NB4 (cell line): ENCODE measurements around the gene ADGRB3.

Source experiments
- DNase-seq: peaks from one replicate; pipeline ENCODE4 v3.0.0; 2010; ENCODE audit warnings: low read depth
- H3K4me3 ChIP-seq: one replicate; pipeline ENCODE4 v1.5.1; 2011; ENCODE audit warnings: mild to moderate bottlenecking, low read depth, low read length, moderate library complexity
- MAX ChIP-seq: IDR thresholded peaks from 2 replicates; pipeline ENCODE4 v1.6.1; 2011; ENCODE audit warnings: low read depth, low read length
- MYC ChIP-seq: IDR thresholded peaks from 2 replicates; pipeline ENCODE4 v1.6.1; 2011; ENCODE audit warnings: low read depth, low read length
- POLR2A ChIP-seq: IDR thresholded peaks from 2 replicates; pipeline ENCODE4 v1.6.1; 2011; ENCODE audit warnings: mild to moderate bottlenecking; ENCODE audit not compliant: insufficient read length; ENCODE audit errors: extremely low read depth
- TF ChIP-seq, protein P1 (sequence below): IDR thresholded peaks from one replicate; pipeline ENCODE4 v1.5.1; 2012; ENCODE audit warnings: low read depth, low read length

Gene ADGRB3

DNA sequence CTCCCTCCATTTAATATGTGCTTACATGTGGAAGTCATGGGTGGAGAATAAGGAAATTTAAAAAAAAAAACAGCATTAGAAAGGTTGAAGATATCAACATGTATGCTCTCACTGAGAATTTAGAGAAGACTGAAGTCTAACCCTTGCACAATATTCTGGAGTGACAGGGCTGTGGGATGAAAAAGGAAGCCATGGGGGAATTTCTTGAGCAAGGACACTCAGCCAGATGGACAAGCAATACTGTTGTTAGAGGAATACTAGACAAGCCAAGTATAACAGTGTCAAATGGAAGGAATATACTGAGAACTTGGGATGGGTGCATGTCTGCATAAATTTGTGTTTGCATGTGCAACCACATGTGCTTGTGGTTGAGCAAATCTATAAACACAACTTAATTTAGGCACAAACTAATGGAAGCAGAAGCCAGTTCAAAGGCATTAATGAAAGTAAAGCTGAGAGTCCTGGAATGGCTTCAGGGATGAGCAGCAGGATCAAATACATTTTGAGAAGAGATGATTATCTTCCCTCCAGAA, 119.7 kb downstream of the ADGRB3 start:
- TF ChIP-seq MYC (no peak), MAX (no peak), POLR2A (no peak)
- TF ChIP-seq, protein P1, sequence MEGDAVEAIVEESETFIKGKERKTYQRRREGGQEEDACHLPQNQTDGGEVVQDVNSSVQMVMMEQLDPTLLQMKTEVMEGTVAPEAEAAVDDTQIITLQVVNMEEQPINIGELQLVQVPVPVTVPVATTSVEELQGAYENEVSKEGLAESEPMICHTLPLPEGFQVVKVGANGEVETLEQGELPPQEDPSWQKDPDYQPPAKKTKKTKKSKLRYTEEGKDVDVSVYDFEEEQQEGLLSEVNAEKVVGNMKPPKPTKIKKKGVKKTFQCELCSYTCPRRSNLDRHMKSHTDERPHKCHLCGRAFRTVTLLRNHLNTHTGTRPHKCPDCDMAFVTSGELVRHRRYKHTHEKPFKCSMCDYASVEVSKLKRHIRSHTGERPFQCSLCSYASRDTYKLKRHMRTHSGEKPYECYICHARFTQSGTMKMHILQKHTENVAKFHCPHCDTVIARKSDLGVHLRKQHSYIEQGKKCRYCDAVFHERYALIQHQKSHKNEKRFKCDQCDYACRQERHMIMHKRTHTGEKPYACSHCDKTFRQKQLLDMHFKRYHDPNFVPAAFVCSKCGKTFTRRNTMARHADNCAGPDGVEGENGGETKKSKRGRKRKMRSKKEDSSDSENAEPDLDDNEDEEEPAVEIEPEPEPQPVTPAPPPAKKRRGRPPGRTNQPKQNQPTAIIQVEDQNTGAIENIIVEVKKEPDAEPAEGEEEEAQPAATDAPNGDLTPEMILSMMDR = no peak
- H3K4me3 ChIP-seq = no peak overlapping the region
- DNase-seq = no peak

GRCh38 chr6:68756454-68757375, 121.6 kb downstream of the ADGRB3 start:
- DNase-seq = no peak
- H3K4me3 ChIP-seq = no peak overlapping the region
- TF ChIP-seq, protein P1 = no peak
- TF ChIP-seq MAX (no peak), POLR2A (no peak), MYC (no peak)

DNA sequence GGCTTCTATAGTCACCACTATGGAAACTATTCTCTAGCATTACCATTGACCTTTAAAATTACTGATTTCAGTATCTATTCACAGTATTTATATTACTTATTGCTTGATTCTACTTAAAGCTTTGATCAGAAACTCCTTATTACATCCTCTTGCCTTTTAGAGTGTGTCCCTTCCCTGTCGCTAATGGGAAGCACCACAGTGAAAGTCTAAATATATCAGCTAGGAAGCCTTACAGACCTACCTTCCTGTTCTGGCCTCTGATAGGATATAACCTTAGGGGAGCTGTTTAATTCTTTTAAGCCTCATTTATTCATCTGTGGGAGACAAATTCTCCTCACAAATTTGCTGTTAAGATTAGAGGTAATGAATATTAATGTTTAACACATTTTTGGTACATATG, 122.7 kb downstream of the ADGRB3 start:
- no peak overlapping the region for H3K4me3 ChIP-seq
- DNase-seq = no peak
- TF ChIP-seq POLR2A (no peak), MYC (no peak), MAX (no peak)
- TF ChIP-seq, protein P1 = no peak

GRCh38 chr6:68758559-68758958, 123.5 kb downstream of the ADGRB3 start:
- DNase-seq = no peak
- TF ChIP-seq MAX (no peak), POLR2A (no peak), MYC (no peak)
- TF ChIP-seq, protein P1 = no peak
- H3K4me3 ChIP-seq = no peak overlapping the region

DNA sequence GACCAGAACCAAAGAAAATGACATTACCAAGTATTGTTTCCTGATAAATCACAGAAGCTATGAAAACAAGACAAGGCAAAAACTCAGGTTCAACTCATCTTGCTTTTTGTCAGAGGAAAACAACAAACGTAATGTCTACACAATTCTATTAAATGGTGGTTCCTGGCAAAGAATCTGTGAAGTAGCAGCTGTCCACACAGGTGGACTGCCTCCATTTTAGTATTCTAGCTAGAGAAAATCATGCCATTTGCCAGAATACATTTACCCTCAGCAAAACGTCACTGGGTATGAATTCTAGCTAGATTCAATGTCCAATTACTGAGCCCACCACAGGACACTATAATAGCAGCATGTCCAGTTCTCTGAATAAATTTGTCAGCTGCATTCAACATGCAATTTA, 125.4 kb downstream of the ADGRB3 start:
- TF ChIP-seq MAX (no peak), MYC (no peak), POLR2A (no peak)
- TF ChIP-seq, protein P1 = no peak
- no peak for DNase-seq
- no peak overlapping the region for H3K4me3 ChIP-seq
